ENCODE data around the gene HS3ST4. TPM values are rescaled to one million over a fixed set of nuclear protein-coding genes. Genes with fewer than 3 reads are reported as not detected.

Gene HS3ST4
- total RNA-seq, 1 experiment from 2014 or later = not detected

DNA sequence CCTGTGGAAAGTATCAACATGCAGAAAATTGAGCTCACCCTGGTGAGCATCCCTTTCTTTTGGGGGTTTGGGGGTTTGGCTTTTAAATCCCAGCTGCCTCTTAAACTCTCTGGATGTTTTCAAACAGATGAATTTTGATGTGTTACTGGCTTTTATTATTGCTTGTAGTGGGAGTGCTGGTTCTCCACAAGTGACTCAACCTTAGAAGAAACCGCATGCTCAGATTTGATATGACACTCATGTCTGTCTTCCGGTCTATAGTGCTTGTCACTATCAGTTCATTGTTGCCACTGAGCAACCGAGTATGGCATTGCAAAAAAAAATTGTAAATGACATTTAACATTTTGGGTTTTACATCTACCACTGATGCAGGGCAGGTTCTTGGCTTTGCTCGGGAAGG lies 104.5 kb downstream of the HS3ST4 start:
- H3K27ac ChIP-seq (ENCODE audit: low read depth, low read length) = no peak overlapping the region
- TF ChIP-seq CEBPB (IDR thresholded peaks at IDR 0.05; ENCODE audit: low read depth) (no peak), FOSL1 (IDR thresholded peaks at IDR 0.05; ENCODE audit: low read depth) (no peak), EZH2 (IDR thresholded peaks at IDR 0.05) (no peak), JUND (IDR thresholded peaks at IDR 0.05) (no peak), RAD21 (IDR thresholded peaks at IDR 0.05; ENCODE audit: low read depth) (no peak), ELF1 (IDR thresholded peaks at IDR 0.05; ENCODE audit: borderline replicate concordance, low read depth) (no peak), ZNF274 (IDR thresholded peaks at IDR 0.05; ENCODE audit: low read depth, low read length) (no peak)
- TF ChIP-seq, protein P1, sequence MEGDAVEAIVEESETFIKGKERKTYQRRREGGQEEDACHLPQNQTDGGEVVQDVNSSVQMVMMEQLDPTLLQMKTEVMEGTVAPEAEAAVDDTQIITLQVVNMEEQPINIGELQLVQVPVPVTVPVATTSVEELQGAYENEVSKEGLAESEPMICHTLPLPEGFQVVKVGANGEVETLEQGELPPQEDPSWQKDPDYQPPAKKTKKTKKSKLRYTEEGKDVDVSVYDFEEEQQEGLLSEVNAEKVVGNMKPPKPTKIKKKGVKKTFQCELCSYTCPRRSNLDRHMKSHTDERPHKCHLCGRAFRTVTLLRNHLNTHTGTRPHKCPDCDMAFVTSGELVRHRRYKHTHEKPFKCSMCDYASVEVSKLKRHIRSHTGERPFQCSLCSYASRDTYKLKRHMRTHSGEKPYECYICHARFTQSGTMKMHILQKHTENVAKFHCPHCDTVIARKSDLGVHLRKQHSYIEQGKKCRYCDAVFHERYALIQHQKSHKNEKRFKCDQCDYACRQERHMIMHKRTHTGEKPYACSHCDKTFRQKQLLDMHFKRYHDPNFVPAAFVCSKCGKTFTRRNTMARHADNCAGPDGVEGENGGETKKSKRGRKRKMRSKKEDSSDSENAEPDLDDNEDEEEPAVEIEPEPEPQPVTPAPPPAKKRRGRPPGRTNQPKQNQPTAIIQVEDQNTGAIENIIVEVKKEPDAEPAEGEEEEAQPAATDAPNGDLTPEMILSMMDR (IDR thresholded peaks at IDR 0.05 in 2 of 3, conservative IDR thresholded peaks at IDR 0.05 in 1 of 3; ENCODE audit: borderline replicate concordance in 1 of 3, insufficient read depth in 1 of 3, low read depth in 2 of 3, low read length in 2 of 3) = no peak
- TF ChIP-seq, protein P2, sequence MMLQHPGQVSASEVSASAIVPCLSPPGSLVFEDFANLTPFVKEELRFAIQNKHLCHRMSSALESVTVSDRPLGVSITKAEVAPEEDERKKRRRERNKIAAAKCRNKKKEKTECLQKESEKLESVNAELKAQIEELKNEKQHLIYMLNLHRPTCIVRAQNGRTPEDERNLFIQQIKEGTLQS (IDR thresholded peaks at IDR 0.05) = no peak
- TF ChIP-seq, protein P3, sequence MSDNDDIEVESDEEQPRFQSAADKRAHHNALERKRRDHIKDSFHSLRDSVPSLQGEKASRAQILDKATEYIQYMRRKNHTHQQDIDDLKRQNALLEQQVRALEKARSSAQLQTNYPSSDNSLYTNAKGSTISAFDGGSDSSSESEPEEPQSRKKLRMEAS (IDR thresholded peaks at IDR 0.05) = no peak
- TF ChIP-seq, protein P4, sequence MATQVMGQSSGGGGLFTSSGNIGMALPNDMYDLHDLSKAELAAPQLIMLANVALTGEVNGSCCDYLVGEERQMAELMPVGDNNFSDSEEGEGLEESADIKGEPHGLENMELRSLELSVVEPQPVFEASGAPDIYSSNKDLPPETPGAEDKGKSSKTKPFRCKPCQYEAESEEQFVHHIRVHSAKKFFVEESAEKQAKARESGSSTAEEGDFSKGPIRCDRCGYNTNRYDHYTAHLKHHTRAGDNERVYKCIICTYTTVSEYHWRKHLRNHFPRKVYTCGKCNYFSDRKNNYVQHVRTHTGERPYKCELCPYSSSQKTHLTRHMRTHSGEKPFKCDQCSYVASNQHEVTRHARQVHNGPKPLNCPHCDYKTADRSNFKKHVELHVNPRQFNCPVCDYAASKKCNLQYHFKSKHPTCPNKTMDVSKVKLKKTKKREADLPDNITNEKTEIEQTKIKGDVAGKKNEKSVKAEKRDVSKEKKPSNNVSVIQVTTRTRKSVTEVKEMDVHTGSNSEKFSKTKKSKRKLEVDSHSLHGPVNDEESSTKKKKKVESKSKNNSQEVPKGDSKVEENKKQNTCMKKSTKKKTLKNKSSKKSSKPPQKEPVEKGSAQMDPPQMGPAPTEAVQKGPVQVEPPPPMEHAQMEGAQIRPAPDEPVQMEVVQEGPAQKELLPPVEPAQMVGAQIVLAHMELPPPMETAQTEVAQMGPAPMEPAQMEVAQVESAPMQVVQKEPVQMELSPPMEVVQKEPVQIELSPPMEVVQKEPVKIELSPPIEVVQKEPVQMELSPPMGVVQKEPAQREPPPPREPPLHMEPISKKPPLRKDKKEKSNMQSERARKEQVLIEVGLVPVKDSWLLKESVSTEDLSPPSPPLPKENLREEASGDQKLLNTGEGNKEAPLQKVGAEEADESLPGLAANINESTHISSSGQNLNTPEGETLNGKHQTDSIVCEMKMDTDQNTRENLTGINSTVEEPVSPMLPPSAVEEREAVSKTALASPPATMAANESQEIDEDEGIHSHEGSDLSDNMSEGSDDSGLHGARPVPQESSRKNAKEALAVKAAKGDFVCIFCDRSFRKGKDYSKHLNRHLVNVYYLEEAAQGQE (IDR thresholded peaks at IDR 0.05; ENCODE audit: low read depth) = no peak
- H4K20me1 ChIP-seq (ENCODE audit: insufficient read depth) = no peaks in the 10 kb centered on the region; the same call in 1 of the 2 replicates
- intact Hi-C loops (cut with micrococcal nuclease) = no loop called here
- H3K4me3 ChIP-seq (replicated peaks in 1 of 2; ENCODE audit: low read depth in 1 of 2, low read length in 2 of 2) = no peak overlapping the region
- no peak overlapping the region for H2AFZ ChIP-seq (ENCODE audit: low read depth, low read length, poor library complexity, severe bottlenecking)
- ChIA-PET RAD21 (ENCODE audit: low non-redundant PET in 1 of 2, low total read pairs in 2 of 2, uncharacterized antibody in 2 of 2, unreplicated experiment in 2 of 2) (no interaction called here), POLR2A (interaction anchor here (1.1 kb wide), 1 partner anchor 15 kb away, joined by 7 read pairs; no protein-coding TSS in a partner anchor), CTCF (no interaction called here)
- no peak overlapping the region for H3K9ac ChIP-seq (ENCODE audit: low read length)
- no peak overlapping the region for H3K4me2 ChIP-seq (ENCODE audit: low read length)
- H3K79me2 ChIP-seq (ENCODE audit: insufficient read depth, low read length) = no peaks in the 10 kb centered on the region
- ATAC-seq (no peak), DNase-seq (ENCODE audit: low read depth, low spot score) (no peak)
- no TSS peak for BruUV-seq (replicated peaks)
- H3K36me3 ChIP-seq (ENCODE audit: control insufficient read depth in 1 of 2, insufficient read depth in 2 of 2, low read length in 2 of 2) = no peaks in the 10 kb centered on the region
- no peaks in the 10 kb centered on the region for H3K4me1 ChIP-seq (ENCODE audit: control insufficient read depth in 1 of 2, insufficient read depth in 2 of 2, low read length in 2 of 2)
- no peaks in the 10 kb centered on the region for H3K9me2 ChIP-seq (ENCODE audit: insufficient read depth)
- H3K27me3 ChIP-seq (ENCODE audit: insufficient read depth, low read length) = no peaks in the 10 kb centered on the region
- no peaks in the 10 kb centered on the region for H3K9me3 ChIP-seq (ENCODE audit: control insufficient read depth in 1 of 2, insufficient read depth in 1 of 2, low read depth in 1 of 2, low read length in 2 of 2)

Data from HCT116 (cell line).